ENCODE results near the gene FZD1.

Gene FZD1

DNA sequence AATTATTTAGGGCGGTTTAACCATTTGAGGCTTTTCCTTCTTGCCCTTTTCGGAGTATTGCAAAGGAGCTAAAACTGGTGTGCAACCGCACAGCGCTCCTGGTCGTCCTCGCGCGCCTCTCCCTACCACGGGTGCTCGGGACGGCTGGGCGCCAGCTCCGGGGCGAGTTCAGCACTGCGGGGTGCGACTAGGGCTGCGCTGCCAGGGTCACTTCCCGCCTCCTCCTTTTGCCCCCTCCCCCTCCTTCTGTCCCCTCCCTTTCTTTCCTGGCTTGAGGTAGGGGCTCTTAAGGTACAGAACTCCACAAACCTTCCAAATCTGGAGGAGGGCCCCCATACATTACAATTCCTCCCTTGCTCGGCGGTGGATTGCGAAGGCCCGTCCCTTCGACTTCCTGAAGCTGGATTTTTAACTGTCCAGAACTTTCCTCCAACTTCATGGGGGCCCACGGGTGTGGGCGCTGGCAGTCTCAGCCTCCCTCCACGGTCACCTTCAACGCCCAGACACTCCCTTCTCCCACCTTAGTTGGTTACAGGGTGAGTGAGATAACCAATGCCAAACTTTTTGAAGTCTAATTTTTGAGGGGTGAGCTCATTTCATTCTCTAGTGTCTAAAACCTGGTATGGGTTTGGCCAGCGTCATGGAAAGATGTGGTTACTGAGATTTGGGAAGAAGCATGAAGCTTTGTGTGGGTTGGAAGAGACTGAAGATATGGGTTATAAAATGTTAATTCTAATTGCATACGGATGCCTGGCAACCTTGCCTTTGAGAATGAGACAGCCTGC, 3.1 kb downstream of the FZD1 start:
- Histone ChIP-seq H3K4me3 (ENCODE audit: low read length) (peak overlapping the region; percentile 69), H3K4me1 (ENCODE audit: control insufficient read depth, insufficient read depth, low read length) (peaks cover 6% of the 10 kb centered on the region), H3K27me3 (ENCODE audit: control insufficient read depth, insufficient read depth, low read length) (no peaks in the 10 kb centered on the region), H3K36me3 (ENCODE audit: control insufficient read depth, insufficient read depth, low read length) (no peaks in the 10 kb centered on the region), H3K9ac (ENCODE audit: low read length) (no peak overlapping the region), H3K27ac (ENCODE audit: low read depth, low read length) (no peak overlapping the region)

DNA sequence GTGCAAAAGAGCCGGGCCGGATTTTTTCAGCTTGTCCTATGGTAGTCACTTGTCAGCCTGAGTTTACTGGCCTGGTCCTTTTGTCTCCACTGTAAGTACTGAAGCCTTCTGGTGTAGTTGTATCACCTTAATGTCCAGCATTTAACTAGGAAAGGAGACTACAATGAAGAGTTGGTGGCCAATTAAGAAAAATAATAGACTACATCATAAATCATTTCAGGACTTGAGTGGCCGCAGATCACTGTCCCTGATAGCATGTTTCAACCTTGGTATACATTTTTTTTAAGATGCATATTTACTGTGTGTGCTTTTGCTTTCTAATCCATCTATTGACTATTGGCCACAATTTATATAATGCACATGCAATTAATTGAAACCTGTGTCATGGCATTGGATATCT, 6.1 kb downstream of the FZD1 start:
- Histone ChIP-seq H3K36me3 (ENCODE audit: control insufficient read depth, insufficient read depth, low read length) (no peaks in the 10 kb centered on the region), H3K27ac (ENCODE audit: low read depth, low read length) (no peak overlapping the region), H3K4me1 (ENCODE audit: control insufficient read depth, insufficient read depth, low read length) (peaks cover 6% of the 10 kb centered on the region), H3K27me3 (ENCODE audit: control insufficient read depth, insufficient read depth, low read length) (no peaks in the 10 kb centered on the region), H3K4me3 (ENCODE audit: low read length) (no peak overlapping the region), H3K9ac (ENCODE audit: low read length) (no peak overlapping the region)

DNA sequence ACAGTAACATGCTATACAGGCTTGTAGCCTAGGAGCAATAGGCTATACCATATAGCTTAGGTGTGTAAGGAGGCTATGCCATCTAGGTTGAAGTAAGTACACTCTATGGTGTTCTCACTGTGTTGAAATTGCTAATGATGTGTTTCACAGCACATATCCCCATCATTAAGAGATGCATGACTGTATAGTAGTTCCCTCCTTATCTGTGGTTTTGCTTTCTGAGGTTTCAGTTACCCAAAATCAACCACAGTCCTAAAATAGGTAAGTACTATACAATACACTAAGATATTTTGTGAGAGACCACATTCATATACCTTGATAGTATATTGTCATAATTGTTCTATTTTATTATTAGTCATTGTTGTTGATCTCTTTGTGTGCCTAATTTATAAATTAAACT, 12.7 kb downstream of the FZD1 start:
- no peaks in the 10 kb centered on the region for H3K27me3 ChIP-seq (ENCODE audit: control insufficient read depth, insufficient read depth, low read length)
- H3K4me1 ChIP-seq (ENCODE audit: control insufficient read depth, insufficient read depth, low read length), result no peaks in the 10 kb centered on the region
- no peak overlapping the region for H3K9ac ChIP-seq (ENCODE audit: low read length)
- no peak overlapping the region for H3K4me3 ChIP-seq (ENCODE audit: low read length)
- no peak overlapping the region for H3K27ac ChIP-seq (ENCODE audit: low read depth, low read length)
- no peaks in the 10 kb centered on the region for H3K36me3 ChIP-seq (ENCODE audit: control insufficient read depth, insufficient read depth, low read length)

DNA sequence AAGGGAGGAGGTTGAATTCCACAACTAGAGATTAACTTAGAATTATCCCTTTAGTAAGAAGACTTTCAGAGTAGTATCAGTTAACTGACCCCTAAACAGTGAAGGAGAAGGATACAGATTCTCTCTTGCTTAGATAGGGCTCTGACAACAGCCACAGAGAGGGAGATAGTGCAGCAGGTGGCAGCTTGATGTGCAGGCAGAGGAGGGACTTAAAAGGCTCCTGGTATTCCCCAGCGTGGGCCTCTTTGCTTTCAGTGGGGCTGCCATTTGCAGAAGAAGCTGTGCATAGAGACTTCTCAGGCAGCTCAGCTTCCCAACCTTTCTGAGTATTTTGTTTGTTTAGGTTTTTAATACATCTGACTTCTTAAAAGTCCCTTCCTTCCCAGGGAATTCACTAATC, 16.0 kb downstream of the FZD1 start:
- no peak overlapping the region for H3K27ac ChIP-seq (ENCODE audit: low read depth, low read length)
- no peaks in the 10 kb centered on the region for H3K4me1 ChIP-seq (ENCODE audit: control insufficient read depth, insufficient read depth, low read length)
- no peak overlapping the region for H3K4me3 ChIP-seq (ENCODE audit: low read length)
- H3K9ac ChIP-seq (ENCODE audit: low read length), result no peak overlapping the region
- no peaks in the 10 kb centered on the region for H3K36me3 ChIP-seq (ENCODE audit: control insufficient read depth, insufficient read depth, low read length)
- H3K27me3 ChIP-seq (ENCODE audit: control insufficient read depth, insufficient read depth, low read length), result no peaks in the 10 kb centered on the region

DNA sequence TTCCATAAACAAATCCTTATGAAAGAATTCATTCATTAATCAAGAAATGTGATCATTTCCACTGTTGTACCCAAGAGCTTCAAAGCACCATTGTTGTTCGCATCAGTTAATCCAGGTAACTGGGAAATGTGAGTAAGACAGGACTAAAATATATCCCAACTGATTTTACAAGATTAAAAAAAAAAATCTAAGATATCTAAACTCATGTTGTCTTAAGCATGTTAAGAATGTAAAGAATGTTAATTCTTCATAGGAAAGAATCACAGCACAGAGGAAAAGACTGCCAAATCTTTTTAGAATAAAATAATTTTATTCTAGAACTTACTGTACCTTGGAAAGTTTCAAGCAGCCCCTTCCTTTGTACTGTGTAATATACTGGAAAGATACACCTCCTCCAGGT, 16.4 kb downstream of the FZD1 start:
- H3K27ac ChIP-seq (ENCODE audit: low read depth, low read length), result no peak overlapping the region
- H3K9ac ChIP-seq (ENCODE audit: low read length), result no peak overlapping the region
- H3K4me1 ChIP-seq (ENCODE audit: control insufficient read depth, insufficient read depth, low read length), result no peaks in the 10 kb centered on the region
- no peaks in the 10 kb centered on the region for H3K36me3 ChIP-seq (ENCODE audit: control insufficient read depth, insufficient read depth, low read length)
- no peaks in the 10 kb centered on the region for H3K27me3 ChIP-seq (ENCODE audit: control insufficient read depth, insufficient read depth, low read length)
- H3K4me3 ChIP-seq (ENCODE audit: low read length), result no peak overlapping the region

DNA sequence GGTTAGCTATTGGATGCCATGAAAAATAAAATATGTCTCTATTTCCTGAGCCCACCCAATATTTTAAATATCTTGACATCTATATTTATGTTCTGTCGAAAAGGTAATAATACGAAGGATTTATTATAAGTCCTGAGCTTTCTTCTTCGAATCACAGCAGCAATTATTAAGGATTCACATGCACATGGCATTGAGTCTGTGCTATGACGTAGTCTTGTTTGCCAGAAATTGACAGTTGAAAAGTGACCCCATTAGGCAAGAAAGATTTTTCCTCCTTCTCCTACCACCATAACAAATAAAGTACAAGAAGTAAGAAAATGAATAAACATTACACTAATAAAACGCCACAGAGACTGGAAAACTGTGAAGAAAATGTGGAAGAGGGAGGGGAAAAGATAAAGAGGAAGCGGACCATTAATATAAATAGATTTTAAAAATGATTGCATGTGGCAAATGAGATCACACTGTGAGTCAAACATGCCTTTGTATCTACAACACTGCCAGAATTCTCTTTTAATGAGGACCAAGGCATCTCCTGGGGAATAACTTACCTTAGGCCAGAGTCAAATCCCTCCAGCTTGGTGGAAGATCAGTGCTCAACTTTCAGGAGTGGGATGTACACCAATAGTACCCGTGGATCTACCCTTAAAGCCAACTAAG, 21.6 kb downstream of the FZD1 start:
- Histone ChIP-seq H3K9ac (ENCODE audit: low read length) (no peak overlapping the region), H3K4me3 (ENCODE audit: low read length) (no peak overlapping the region), H3K27me3 (ENCODE audit: control insufficient read depth, insufficient read depth, low read length) (no peaks in the 10 kb centered on the region), H3K27ac (ENCODE audit: low read depth, low read length) (no peak overlapping the region), H3K4me1 (ENCODE audit: control insufficient read depth, insufficient read depth, low read length) (no peaks in the 10 kb centered on the region), H3K36me3 (ENCODE audit: control insufficient read depth, insufficient read depth, low read length) (no peaks in the 10 kb centered on the region)

DNA sequence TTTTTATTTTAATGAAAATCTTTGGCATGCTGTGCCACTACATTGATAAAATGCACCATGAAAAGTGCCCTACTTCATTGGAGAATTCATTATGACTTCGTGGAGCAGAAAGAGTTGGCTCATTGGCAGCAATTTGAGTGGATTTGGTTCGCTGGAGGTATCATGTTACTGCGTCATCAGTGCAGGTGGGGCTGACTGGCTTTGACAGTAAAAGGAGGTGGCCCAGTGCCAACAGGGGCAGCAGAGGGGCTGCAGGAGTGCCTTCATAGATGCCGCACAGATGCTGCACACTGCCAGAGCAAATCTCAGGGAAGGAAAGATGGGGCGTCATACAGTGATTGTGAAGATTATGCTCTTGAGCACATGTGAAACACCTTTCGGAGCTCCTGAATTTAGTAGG, 22.2 kb downstream of the FZD1 start:
- Histone ChIP-seq H3K4me3 (ENCODE audit: low read length) (no peak overlapping the region), H3K27me3 (ENCODE audit: control insufficient read depth, insufficient read depth, low read length) (no peaks in the 10 kb centered on the region), H3K36me3 (ENCODE audit: control insufficient read depth, insufficient read depth, low read length) (no peaks in the 10 kb centered on the region), H3K4me1 (ENCODE audit: control insufficient read depth, insufficient read depth, low read length) (no peaks in the 10 kb centered on the region), H3K9ac (ENCODE audit: low read length) (no peak overlapping the region), H3K27ac (ENCODE audit: low read depth, low read length) (no peak overlapping the region)

DNA sequence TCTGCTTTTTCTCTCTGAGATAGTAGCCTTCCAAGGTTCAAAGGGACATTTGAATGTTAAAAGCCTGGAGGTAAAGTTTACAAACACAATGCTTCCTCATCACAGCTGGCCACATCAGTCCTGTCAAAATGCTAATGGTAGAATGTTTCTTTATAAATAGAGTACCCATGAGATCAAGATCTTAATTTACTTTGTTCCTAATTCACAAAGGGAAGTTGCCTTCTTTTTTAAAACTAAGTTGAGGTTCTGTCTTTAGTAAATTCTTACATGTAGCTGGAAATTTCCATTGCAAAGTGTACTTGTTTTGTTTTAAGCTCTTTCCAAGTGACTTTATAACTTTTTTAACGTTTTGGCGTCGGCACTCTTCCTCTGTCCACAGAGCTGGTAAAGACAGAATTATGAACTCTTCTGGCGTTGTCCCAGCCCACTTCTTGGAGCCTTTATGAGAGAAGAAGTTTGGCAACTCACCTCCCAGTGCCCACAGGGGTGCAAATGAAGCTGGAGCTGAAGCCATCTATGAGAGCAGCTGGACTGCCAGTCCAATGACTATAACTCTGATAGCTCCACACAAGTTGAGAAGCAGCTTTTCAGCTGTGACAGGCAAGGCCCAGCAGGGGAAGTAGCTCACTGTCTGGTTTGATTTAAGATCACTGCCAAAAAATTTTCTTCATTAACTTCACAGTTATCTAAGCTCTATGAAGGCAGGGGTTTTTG, 23.3 kb downstream of the FZD1 start:
- Histone ChIP-seq H3K9ac (ENCODE audit: low read length) (no peak overlapping the region), H3K27me3 (ENCODE audit: control insufficient read depth, insufficient read depth, low read length) (no peaks in the 10 kb centered on the region), H3K4me1 (ENCODE audit: control insufficient read depth, insufficient read depth, low read length) (no peaks in the 10 kb centered on the region), H3K36me3 (ENCODE audit: control insufficient read depth, insufficient read depth, low read length) (no peaks in the 10 kb centered on the region), H3K4me3 (ENCODE audit: low read length) (no peak overlapping the region), H3K27ac (ENCODE audit: low read depth, low read length) (no peak overlapping the region)

DNA sequence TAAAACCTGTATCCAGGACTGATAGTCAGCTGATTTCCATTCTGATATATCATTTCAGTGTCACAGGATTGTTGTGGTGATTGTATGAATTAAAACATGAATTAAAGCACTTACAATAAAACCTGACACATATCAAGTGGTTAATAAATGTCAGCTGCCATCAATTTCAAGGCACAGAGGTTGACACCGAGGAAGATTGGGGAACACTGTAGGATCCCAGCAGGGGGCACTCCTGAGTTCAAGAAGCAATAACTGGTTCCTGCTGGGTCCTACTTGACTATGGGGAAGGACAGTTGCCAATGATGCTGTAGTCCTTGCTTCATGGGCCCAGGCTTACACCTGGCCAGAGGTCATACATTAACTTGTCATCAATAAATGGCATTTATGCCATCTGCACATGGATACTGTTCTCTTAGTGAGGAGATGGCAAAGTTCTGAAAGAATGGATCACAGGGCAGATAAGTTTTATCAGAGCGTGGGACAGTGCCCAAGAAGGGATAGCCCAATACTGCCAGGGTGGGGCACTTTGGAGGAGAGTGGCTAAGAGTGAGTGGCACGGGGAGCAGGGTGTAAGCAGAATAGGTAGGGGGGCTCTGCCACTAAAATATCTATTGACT, 24.1 kb downstream of the FZD1 start:
- Histone ChIP-seq H3K9ac (ENCODE audit: low read length) (no peak overlapping the region), H3K4me3 (ENCODE audit: low read length) (no peak overlapping the region), H3K4me1 (ENCODE audit: control insufficient read depth, insufficient read depth, low read length) (no peaks in the 10 kb centered on the region), H3K27ac (ENCODE audit: low read depth, low read length) (no peak overlapping the region), H3K36me3 (ENCODE audit: control insufficient read depth, insufficient read depth, low read length) (no peaks in the 10 kb centered on the region), H3K27me3 (ENCODE audit: control insufficient read depth, insufficient read depth, low read length) (no peaks in the 10 kb centered on the region)

DNA sequence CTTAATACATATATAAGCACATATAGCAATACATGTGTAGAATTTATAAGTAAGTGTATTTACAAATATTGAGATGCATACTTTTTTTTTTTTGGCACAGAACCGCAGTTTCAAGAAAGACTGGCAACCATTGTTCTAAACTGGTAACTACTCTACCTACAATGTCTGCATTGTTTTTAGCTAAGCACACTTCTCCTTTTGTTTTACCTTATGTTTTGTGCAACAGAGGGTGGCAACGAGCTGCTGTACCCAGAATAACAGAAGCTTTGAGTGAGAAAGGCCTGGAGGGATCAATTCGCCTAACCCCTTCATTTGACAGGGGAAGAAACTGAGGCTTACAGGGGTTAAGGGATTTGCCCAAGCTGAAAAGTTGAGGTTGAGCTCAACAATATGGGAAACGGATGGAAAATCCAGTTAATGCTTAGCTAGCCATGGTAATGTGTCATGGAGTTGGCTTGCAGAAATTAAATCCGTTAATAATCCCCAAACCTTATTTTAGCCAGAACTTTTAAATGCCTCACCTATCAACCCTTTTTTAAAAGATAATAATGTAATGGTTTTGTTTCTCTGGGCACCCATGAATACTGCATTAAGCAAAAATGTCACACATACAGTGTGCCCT, 25.5 kb downstream of the FZD1 start:
- Histone ChIP-seq H3K27me3 (ENCODE audit: control insufficient read depth, insufficient read depth, low read length) (no peaks in the 10 kb centered on the region), H3K4me3 (ENCODE audit: low read length) (no peak overlapping the region), H3K9ac (ENCODE audit: low read length) (no peak overlapping the region), H3K36me3 (ENCODE audit: control insufficient read depth, insufficient read depth, low read length) (no peaks in the 10 kb centered on the region), H3K4me1 (ENCODE audit: control insufficient read depth, insufficient read depth, low read length) (no peaks in the 10 kb centered on the region), H3K27ac (ENCODE audit: low read depth, low read length) (no peak overlapping the region)

DNA sequence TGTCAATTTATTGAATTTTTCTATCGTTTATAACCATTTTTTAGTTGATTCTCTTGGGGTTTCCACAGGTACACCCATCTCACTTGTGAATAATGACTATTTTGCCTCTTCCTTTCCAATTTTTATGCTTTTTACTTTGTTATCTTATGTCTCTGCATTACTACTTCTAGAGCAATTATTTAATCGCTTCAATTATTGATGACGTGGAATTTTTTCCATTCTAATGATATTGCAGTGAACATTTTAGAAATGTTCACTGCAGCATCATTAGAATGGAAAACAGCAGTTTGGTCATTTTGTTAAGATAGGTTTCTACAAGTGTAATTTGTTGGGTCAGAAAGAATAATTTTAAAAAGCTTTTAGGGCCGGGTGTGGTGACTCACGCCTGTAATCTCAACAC, 27.1 kb downstream of the FZD1 start:
- no peak overlapping the region for H3K27ac ChIP-seq (ENCODE audit: low read depth, low read length)
- H3K4me3 ChIP-seq (ENCODE audit: low read length), result no peak overlapping the region
- no peak overlapping the region for H3K9ac ChIP-seq (ENCODE audit: low read length)
- no peaks in the 10 kb centered on the region for H3K4me1 ChIP-seq (ENCODE audit: control insufficient read depth, insufficient read depth, low read length)
- H3K36me3 ChIP-seq (ENCODE audit: control insufficient read depth, insufficient read depth, low read length), result no peaks in the 10 kb centered on the region
- H3K27me3 ChIP-seq (ENCODE audit: control insufficient read depth, insufficient read depth, low read length), result no peaks in the 10 kb centered on the region

DNA sequence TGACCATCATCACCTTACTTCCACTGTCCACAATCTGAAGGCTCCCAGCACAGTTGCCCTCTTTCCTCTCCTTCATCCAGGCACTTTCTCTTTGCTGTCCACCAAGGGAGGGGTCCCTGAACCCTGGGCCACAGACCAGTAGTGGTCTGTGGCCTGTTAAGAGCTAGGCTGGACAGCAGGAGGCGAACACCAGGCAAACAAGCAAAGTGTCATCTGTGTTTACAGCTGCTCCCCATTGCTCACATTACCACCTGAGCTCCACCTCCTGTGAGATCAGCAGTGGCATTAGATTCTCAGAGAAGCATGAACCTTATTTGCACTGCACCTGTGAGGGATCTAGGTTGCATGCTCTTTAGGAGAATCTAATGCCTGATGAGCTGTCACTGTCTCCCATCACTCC, 27.7 kb downstream of the FZD1 start:
- Histone ChIP-seq H3K4me1 (ENCODE audit: control insufficient read depth, insufficient read depth, low read length) (no peaks in the 10 kb centered on the region), H3K4me3 (ENCODE audit: low read length) (no peak overlapping the region), H3K27me3 (ENCODE audit: control insufficient read depth, insufficient read depth, low read length) (no peaks in the 10 kb centered on the region), H3K9ac (ENCODE audit: low read length) (no peak overlapping the region), H3K36me3 (ENCODE audit: control insufficient read depth, insufficient read depth, low read length) (no peaks in the 10 kb centered on the region), H3K27ac (ENCODE audit: low read depth, low read length) (no peak overlapping the region)
